HG02763 (cell line): Measurements from ENCODE around the gene TTLL6.
"Not testable (repeated sequence)": the region's sequence is repeated elsewhere in the genome, so short reads cannot be mapped to it uniquely, and the experiment has no call there.

Experiments used
- ATAC-seq: cut with Tn5 transposase; IDR thresholded peaks from one replicate; pipeline ENCODE4 v1.9.1; 2021; ENCODE audit warnings: mild to moderate bottlenecking, moderate library complexity; ENCODE audit not compliant: unreplicated experiment

The TTLL6 gene

DNA sequence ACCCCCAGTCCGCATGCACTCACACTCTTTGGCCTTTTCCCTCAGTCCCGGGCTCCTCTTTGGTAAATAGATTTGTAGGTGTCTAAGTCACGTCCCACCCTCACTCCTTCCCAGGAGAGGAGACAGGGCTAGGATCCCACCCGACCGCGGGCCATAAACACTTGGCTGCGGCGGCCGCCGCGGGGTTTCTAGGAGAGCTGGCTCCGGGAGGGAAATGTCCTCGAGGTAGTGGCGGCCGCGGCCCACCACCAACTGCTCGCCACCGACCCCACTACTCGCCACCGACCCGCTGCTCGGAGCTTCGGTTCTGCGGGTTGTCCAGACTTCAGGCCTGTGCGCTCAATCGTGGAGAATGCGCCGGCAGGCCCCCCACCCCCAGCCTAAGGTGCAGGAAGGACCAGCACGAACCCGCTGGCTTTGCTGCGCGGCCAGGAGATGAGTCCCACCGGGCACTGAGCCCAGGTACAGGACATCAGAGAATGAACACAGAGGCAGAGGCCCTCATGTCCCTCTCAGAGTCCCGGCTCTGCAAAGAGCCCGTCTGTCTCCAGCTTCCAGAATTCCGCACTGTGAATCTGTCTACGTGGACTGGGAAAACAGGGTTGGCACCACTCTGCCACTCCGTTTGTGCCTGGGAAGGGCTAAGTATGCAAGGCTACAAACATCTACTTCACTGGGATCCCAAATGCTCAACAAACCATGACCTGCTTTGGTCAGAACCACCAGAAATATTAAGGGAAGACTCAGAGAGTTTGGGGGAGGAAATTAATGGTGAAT lies 91.6 kb downstream of the TTLL6 start:
- ATAC-seq, result no peak

DNA sequence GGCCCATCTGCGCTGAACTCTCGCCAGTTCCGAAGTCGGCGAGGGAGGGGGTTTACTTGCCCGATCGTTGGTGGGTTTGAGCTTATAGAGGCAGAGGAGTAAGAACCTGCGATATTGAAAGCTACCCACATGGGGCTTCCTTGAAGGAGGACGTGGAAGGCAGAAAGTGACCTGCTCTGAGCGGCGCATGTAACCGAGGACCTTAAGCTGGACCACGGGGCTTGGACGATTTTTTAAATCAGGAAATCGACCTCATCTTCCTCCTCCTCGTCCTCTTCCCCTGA lies 92.1 kb downstream of the TTLL6 start:
- ATAC-seq, result no peak

- no peak for ATAC-seq
Observed at GRCh38 chr17:48724251-48725003, 92.6 kb downstream of the TTLL6 start.

DNA sequence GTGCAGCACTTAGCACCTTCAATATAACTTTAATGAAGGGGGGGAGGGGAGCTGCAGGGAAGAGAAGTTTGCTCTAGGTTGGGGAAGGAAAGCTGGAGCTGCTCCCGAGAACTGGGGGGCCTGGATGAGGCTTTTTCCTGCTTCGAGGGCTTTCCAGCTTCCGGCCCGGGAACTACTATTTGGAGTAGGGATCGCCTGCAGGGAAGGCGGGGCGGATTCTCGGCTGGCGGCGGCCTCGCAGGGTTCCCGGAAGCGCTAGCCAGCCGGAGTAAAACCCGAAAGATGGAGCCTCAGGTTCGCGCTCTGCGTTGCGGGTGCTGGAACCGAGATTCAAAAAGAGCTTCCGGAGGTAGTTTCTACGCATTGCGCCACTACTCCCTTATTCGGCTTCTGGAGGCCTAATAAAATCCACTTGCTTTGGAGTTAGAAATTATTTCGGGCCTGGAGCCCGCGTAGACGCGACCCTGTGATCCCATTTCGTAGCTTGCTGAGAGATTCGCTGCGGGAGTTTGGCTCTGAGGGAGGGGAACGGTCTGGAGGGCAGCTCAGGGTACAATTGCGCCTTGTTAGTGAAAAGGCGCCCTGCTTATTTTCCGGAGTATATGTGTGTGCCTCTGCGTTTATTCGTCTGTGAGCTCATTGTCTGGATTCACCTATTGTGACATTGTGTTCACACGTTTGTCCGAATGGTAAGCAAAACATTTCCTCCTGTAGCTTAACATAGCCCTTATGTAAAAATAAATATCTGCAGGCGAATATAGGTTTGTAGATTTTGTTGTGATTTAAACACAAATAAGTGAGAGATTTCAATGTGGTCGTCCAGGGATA lies 93.4 kb downstream of the TTLL6 start:
- no peak for ATAC-seq

GRCh38 chr17:48722915-48723422 lies 94.1 kb downstream of the TTLL6 start, which contains the start of gene PRAC2:
Gene PRAC2, plus strand, starts transcription at chr17:48723185. Its CDS starts 1,226 bp downstream, at chr17:48724411.
- no peak for ATAC-seq

GRCh38 chr17:48722201-48722907 lies 94.7 kb downstream of the TTLL6 start, which contains the start of gene PRAC1:
Gene PRAC1, minus strand, starts transcription at chr17:48722518. Its CDS starts 126 bp downstream, at chr17:48722392.
- ATAC-seq, result no peak

- ATAC-seq, result no peak
Observed at GRCh38 chr17:48721009-48721402, 96.0 kb downstream of the TTLL6 start.

GRCh38 chr17:48720266-48721008 lies 96.6 kb downstream of the TTLL6 start:
- ATAC-seq, result no peak

- ATAC-seq, result no peak
Observed at GRCh38 chr17:48719642-48720265, 97.3 kb downstream of the TTLL6 start.

DNA sequence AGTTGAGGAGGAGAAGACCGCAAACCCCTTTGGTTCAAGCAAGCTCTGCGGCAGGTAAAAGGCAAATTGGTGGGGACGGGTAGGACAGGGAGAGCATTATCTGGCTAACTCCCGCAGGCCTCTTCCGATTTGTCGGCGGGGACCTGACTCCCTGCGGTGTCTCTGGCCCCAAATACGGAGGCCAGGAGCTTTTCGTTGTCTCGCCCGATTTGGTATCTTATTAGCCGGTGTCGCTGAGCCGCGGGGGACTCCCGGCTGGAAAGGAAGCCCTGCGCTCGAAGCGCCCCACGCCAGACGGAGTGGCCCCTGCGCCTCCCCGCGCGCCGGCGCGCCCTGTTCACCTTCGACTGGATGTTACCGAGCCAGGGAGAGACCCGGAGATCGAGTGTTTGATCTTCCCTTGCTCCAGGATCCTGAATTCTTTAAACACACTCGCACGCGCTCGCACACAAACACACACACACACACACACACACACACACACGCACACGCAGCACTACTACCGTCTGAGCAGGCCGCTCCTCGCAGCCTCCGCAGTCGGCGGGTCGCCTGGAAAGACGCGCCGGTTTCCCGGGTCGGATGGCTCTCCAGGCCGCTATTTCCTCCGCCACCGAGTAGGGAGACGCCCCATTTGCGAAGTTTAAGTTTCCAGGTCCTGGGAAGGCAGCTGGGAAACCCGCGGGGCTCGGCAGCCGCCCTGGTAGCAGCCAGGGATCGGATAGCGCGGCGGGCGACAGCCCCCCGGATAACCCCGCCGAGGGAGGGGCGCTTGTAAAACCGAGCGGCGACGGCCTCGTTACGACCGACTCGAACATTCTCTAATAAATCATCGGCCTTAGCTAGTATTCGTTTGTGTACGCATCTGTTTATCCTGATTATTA lies 98.0 kb downstream of the TTLL6 start:
- ATAC-seq, result no peak

DNA sequence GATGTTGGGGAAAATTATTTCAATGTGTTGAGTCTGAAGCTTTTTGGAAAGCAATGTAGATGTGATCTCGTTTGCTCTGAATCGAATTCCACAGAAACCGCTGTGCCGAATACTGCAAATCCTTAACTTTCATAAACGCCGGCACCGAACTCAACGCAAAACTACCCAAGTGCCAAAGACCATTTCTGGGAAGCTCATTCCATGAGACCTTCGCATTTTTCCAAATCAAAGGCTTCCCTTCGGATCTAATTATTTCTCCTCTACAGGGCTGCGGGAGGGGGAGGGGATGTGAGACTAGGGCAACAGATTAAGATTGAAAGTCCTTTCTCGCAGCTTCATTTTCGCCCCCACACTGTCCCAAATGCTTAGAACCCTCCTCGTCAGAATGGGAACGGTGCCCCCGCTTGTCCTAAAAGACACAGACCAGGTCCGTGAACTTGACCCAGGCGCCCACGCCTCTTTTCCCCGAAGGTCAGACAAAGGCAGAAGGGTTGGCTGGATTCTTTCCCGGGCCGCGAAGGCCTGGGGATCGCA lies 98.7 kb downstream of the TTLL6 start:
- no peak for ATAC-seq

- no peak for ATAC-seq
Observed at GRCh38 chr17:48717367-48718226, 99.4 kb downstream of the TTLL6 start.

GRCh38 chr17:48716549-48716948 lies 100.5 kb downstream of the TTLL6 start:
- not testable (repeated sequence) for ATAC-seq

DNA sequence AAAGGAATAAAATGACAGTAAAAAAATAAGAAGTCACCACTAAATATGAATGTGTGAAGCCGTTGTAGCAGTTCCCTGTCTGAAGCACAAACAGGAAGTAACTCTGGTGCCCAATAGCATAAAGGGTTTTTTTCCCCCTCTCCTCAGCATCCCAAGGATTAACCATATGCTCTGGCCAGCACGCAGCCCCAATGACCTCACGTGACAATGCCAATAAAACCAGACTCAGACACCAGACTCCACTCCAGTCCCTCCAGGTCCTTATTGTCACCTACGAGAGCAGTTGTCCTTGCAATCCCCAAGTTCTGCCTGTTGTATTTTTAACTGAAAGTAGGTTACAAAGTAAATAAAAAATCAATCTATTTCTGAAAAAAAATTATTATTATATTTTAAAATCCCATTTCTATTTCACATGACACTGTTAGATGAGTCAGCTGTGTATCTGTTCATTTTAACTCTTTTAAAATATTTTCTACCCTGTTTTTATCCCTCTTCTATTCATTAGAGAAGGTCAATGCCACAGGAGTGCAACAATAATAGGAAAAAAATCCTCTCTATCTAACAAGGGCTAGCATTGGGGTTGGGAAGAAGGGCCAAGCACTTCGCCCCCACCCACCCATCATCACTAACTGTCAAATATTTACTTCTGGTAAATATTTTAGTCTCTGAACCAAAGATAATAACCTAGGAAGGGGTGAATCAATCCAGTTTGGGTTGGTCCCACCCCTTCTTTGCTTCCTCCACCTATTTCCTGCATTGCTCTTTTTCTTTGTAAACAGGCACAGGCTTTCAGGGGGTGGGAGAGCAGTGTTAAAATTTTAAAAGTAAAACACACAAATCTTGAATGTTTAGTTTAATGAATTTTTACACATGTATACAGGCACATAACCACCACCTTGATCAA lies 101.3 kb downstream of the TTLL6 start:
- no peak for ATAC-seq
